D341Med (cell line): ENCODE data around the gene DAND5.

Experiments used
- DNase-seq: peaks from one replicate; pipeline ENCODE4 v3.0.0; 2012; ENCODE audit warnings: low spot score

Gene DAND5

DNA sequence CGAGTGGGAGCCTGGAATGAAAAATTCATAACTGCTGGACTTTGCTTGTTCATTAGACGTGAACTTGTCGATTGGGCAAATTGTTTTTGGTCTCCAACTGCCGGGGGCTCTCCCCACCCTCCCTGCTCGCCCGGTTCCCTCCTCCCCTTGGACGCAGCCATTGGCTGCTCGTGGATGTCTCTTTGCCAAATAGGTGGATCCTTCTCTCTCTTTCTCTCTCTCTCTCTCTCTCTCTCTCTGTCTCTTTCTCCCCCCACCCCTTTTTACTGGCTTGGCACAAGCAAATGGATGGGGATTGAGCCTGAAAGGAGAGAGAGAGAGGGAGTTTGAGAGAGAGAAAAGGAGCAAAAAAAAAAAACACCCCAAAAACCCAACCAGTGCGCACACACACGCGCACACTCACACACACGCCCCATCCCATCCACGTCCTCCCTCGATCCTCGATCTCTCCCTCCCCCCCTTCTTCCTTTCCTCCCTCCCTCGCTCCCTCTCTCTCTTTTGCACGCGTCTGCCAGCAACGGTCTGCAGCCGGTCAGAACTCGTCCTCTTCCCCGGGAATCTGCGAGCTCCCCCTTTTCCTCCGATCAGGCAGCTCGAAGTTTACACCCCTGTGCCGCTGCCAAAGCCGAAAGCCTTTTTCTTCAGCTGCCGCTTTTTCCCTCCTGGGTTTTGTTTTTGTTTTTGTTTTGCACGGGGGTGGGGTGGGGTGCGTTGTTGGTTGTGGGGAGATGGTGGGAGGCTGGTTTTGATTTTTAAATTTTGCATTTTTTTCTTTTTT lies 53.7 kb downstream of the DAND5 start:
- peak; percentile 75 for DNase-seq

DNA sequence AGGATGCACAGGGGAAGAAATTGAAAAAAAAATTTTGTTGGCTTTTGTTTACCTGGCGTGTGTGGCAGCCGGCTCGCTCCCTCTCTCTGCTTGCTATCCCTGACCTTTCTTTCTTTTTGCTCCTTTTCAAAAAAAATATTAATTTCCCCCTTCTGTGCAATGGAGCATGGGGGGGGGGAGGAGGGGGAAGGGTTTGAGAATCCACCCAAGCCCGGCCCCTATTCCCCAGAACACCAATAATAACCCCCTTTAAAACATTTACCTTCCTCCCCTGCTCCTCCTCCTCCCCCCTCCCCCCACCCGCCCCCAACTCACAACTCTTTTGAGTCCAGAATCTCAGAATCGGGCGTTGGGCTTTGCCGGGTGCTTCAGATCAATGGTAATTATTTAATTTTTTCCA lies 54.3 kb downstream of the DAND5 start:
- no peak for DNase-seq
